Measurements from ENCODE around the gene UGGT2. TPM values are rescaled to one million over a fixed set of nuclear protein-coding genes. Genes with fewer than 3 reads are reported as not detected.

UGGT2 gene
- total RNA-seq, 1 experiment from 2014 or later, result 34.5 TPM

- H3K4me2 ChIP-seq (ENCODE audit: insufficient read depth, insufficient read length, low read length), result no peak overlapping the region
- no peak overlapping the region for H2BK15ac ChIP-seq (ENCODE audit: low read depth, low read length)
- no peaks in the 10 kb centered on the region for H4K20me1 ChIP-seq (ENCODE audit: control insufficient read depth, insufficient read depth, insufficient read length)
- no peak overlapping the region for H2BK12ac ChIP-seq (ENCODE audit: insufficient read length, low read depth, low read length)
- peak overlapping the region; percentile 19 for H4K5ac ChIP-seq (ENCODE audit: insufficient read length, low read depth, low read length)
- H3K27me3 Mint-ChIP-seq (ENCODE audit: low read depth), result no peaks in the 10 kb centered on the region
- H3K27me3 ChIP-seq (ENCODE audit: insufficient read depth, low read length), result no peaks in the 10 kb centered on the region
- H3K4me1 ChIP-seq (ENCODE audit: insufficient read depth, low read length), result no peaks in the 10 kb centered on the region
- H3K9me3 ChIP-seq (ENCODE audit: control insufficient read depth, low read depth, low read length), result no peaks in the 10 kb centered on the region
- H3K36me3 Mint-ChIP-seq (ENCODE audit: insufficient read depth in 1 of 3, low read depth in 3 of 3), result peaks cover 0 to 2% (median 0%) of the 10 kb centered on the region in 3 experiments; a peak in 1 of 7 replicates
- H3K23ac ChIP-seq (ENCODE audit: insufficient read length, low read depth, low read length), result no peak overlapping the region
- H4K8ac ChIP-seq (replicated peaks; ENCODE audit: insufficient read length, low read depth, low read length), result no peak overlapping the region
- H3K56ac ChIP-seq (ENCODE audit: insufficient read length, low read depth, low read length), result no peak overlapping the region
- no peak overlapping the region for H3K14ac ChIP-seq (ENCODE audit: insufficient read depth, low read length)
- H3K18ac ChIP-seq (ENCODE audit: insufficient read length, low read depth, low read length), result no peak overlapping the region
- H3K23me2 ChIP-seq (ENCODE audit: insufficient read length, low read depth, low read length, poor library complexity, severe bottlenecking), result no peaks in the 10 kb centered on the region
- H3K27ac Mint-ChIP-seq, result peak overlapping the region; percentile 81 to 96 (median 93); a peak in 6 of 7 replicates
- DNase-seq, result no peak
- no peak overlapping the region for H2AK5ac ChIP-seq (ENCODE audit: insufficient read length, low read length)
- no peak overlapping the region for H3T11ph ChIP-seq (ENCODE audit: low read length)
- no peak overlapping the region for H2AFZ ChIP-seq (ENCODE audit: low read length)
- H3K4ac ChIP-seq (ENCODE audit: low read depth, low read length), result no peak overlapping the region
- H2BK5ac ChIP-seq (ENCODE audit: insufficient read length, low read length), result no peak overlapping the region
- no peak overlapping the region for H2BK120ac ChIP-seq (ENCODE audit: low read depth, low read length, poor library complexity, severe bottlenecking)
- H3K4me3 Mint-ChIP-seq, result no peak overlapping the region
- H3K9me3 Mint-ChIP-seq, result no peaks in the 10 kb centered on the region
- H4K91ac ChIP-seq (ENCODE audit: insufficient read length, low read depth, low read length), result no peak overlapping the region
- no peaks in the 10 kb centered on the region for H3K79me2 ChIP-seq (ENCODE audit: insufficient read depth, low read length)
- H3K79me1 ChIP-seq (ENCODE audit: insufficient read depth, low read depth, low read length, poor library complexity, severe bottlenecking), result no peaks in the 10 kb centered on the region
- no CpG with 5 or more reads among the region's 5 CpGs for WGBS (ENCODE audit: extremely low coverage, insufficient read length, low lambda C conversion rate)
- H3K4me1 Mint-ChIP-seq, result peaks cover 6% of the 10 kb centered on the region in 2 experiments; a peak in 3 of 4 replicates
- no peak overlapping the region for H3K9ac ChIP-seq (ENCODE audit: extremely low read depth, insufficient read length, low read length)
- TF ChIP-seq, protein P1, sequence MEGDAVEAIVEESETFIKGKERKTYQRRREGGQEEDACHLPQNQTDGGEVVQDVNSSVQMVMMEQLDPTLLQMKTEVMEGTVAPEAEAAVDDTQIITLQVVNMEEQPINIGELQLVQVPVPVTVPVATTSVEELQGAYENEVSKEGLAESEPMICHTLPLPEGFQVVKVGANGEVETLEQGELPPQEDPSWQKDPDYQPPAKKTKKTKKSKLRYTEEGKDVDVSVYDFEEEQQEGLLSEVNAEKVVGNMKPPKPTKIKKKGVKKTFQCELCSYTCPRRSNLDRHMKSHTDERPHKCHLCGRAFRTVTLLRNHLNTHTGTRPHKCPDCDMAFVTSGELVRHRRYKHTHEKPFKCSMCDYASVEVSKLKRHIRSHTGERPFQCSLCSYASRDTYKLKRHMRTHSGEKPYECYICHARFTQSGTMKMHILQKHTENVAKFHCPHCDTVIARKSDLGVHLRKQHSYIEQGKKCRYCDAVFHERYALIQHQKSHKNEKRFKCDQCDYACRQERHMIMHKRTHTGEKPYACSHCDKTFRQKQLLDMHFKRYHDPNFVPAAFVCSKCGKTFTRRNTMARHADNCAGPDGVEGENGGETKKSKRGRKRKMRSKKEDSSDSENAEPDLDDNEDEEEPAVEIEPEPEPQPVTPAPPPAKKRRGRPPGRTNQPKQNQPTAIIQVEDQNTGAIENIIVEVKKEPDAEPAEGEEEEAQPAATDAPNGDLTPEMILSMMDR (conservative IDR thresholded peaks at IDR 0.05), result no peak
- H3K27ac ChIP-seq (ENCODE audit: insufficient read length, low read depth, low read length), result no peak overlapping the region
- no peak overlapping the region for H2BK20ac ChIP-seq (ENCODE audit: low read depth, low read length, poor library complexity, severe bottlenecking)
These were observed 297.1 kb downstream of the UGGT2 start for GRCh38 chr13:95756072-95756471.
